Liver (tissue), 9 donors: ENCODE results near the gene OSGEP. TPM values are rescaled to one million over a fixed set of nuclear protein-coding genes. Genes with fewer than 3 reads are reported as not detected.

Experiments
- DNase-seq: peaks from one replicate; pipeline ENCODE4 v3.0.0-alpha.2; 2017; ENCODE audit warnings: low spot score
- H3K27ac ChIP-seq, 2 donors: one replicate each; pipeline ENCODE4 v1.7.0; 2013; ENCODE audit warnings: inconsistent platforms in 2 of 2, low read length in 2 of 2, control low read depth in 1 of 2, low read depth in 1 of 2, mild to moderate bottlenecking in 1 of 2
- H3K27me3 ChIP-seq, 4 donors: one replicate each; pipeline versions ENCODE4 v1.6.1 to v1.7.0; 2013; ENCODE audit warnings: low read length in 3 of 4, inconsistent platforms in 1 of 4, mild to moderate bottlenecking in 1 of 4, moderate library complexity in 1 of 4; ENCODE audit not compliant: control insufficient read depth in 4 of 4, insufficient read depth in 4 of 4
- H3K36me3 ChIP-seq, 4 donors: one replicate each; pipeline versions ENCODE4 v1.6.1 to v1.7.0; 2013; ENCODE audit warnings: low read length in 3 of 4, mild to moderate bottlenecking in 3 of 4, low read depth in 1 of 4, moderate library complexity in 1 of 4; ENCODE audit not compliant: control insufficient read depth in 4 of 4, insufficient read depth in 3 of 4
- H3K4me1 ChIP-seq, 4 donors: one replicate each; pipeline versions ENCODE4 v1.6.1 to v1.7.0; 2013; ENCODE audit warnings: low read length in 3 of 4, mild to moderate bottlenecking in 3 of 4, moderate library complexity in 1 of 4; ENCODE audit not compliant: control insufficient read depth in 4 of 4, insufficient read depth in 4 of 4
- H3K4me3 ChIP-seq, 3 donors: one replicate each; pipeline versions ENCODE4 v1.6.1 to v1.7.0; 2013; ENCODE audit warnings: low read length in 3 of 3, control low read depth in 1 of 3, low read depth in 1 of 3, mild to moderate bottlenecking in 1 of 3
- H3K9ac ChIP-seq, 2 donors: one replicate each; pipeline ENCODE4 v1.7.0; 2013; ENCODE audit warnings: low read length in 2 of 2, mild to moderate bottlenecking in 2 of 2, moderate library complexity in 2 of 2, control low read depth in 1 of 2, low read depth in 1 of 2
- H3K9me3 ChIP-seq, 4 donors: one replicate each; pipeline versions ENCODE4 v1.6.1 to v1.7.0; 2013; ENCODE audit warnings: low read length in 3 of 4; ENCODE audit not compliant: control insufficient read depth in 4 of 4
- FOXA1 ChIP-seq: IDR thresholded peaks from 2 replicates; pipeline ENCODE4 v1.6.1; 2016; ENCODE audit warnings: antibody characterized with exemption
- FOXA2 ChIP-seq: IDR thresholded peaks from 2 replicates; pipeline ENCODE4 v1.6.1; 2016; ENCODE audit warnings: antibody characterized with exemption
- GABPA ChIP-seq, 2 donors: IDR thresholded peaks in 1 of 2; conservative IDR thresholded peaks in 1 of 2; 2 replicates each; pipeline ENCODE4 v1.6.1; 2016; ENCODE audit warnings: antibody characterized with exemption in 2 of 2, mild to moderate bottlenecking in 1 of 2, moderate library complexity in 1 of 2
- HNF4A ChIP-seq, 2 donors: conservative IDR thresholded peaks; 2 replicates each; pipeline ENCODE4 v1.6.1; 2016; ENCODE audit warnings: antibody characterized with exemption in 2 of 2, mild to moderate bottlenecking in 2 of 2
- HNF4G ChIP-seq: IDR thresholded peaks from 2 replicates; pipeline ENCODE4 v1.6.1; 2016; ENCODE audit warnings: antibody characterized with exemption
- JUND ChIP-seq, 2 donors: IDR thresholded peaks; 2 replicates each; pipeline ENCODE4 v1.6.1; 2016; ENCODE audit warnings: antibody characterized with exemption in 2 of 2
- NR2F2 ChIP-seq: IDR thresholded peaks from 2 replicates; pipeline ENCODE4 v1.6.1; 2016; ENCODE audit warnings: antibody characterized with exemption
- RAD21 ChIP-seq, 2 donors: IDR thresholded peaks; 2 replicates each; pipeline ENCODE4 v1.6.1; 2016; ENCODE audit warnings: antibody characterized with exemption in 2 of 2, mild to moderate bottlenecking in 2 of 2
- REST ChIP-seq: IDR thresholded peaks from 2 replicates; pipeline ENCODE4 v1.6.1; 2016; ENCODE audit warnings: antibody characterized with exemption, mild to moderate bottlenecking
- RXRA ChIP-seq, 2 donors: IDR thresholded peaks; 2 replicates each; pipeline ENCODE4 v1.6.1; 2017 to 2018; ENCODE audit warnings: antibody characterized with exemption in 2 of 2, mild to moderate bottlenecking in 1 of 2
- SP1 ChIP-seq: IDR thresholded peaks from 2 replicates; pipeline ENCODE4 v1.6.1; 2018; ENCODE audit warnings: antibody characterized with exemption, mild to moderate bottlenecking
- TAF1 ChIP-seq: conservative IDR thresholded peaks from 2 replicates; pipeline ENCODE4 v1.6.1; 2016; ENCODE audit warnings: antibody characterized with exemption, mild to moderate bottlenecking
- YY1 ChIP-seq: IDR thresholded peaks from 2 replicates; pipeline ENCODE4 v1.6.1; 2016; ENCODE audit warnings: antibody characterized with exemption, mild to moderate bottlenecking
- WGBS: extraction: QIAGEN DNeasy Blood & Tissue Kit; methylation state at CpG from one replicate; pipeline ENCODE4 v1.1.7; 2013; 5-methylcytosine and 5-hydroxymethylcytosine counted together
- polyA plus RNA-seq, 2 donors: library from polyadenylated mRNA; stranded (reverse) in 1 of 2; unstranded in 1 of 2; fragments of 200-250 nt in 1 of 2; fragments of >200 nt in 1 of 2; fragmentation: Nextera tagmentation in 1 of 2; extraction: Ambion mirVana in 1 of 2; gene quantifications; one replicate each; pipeline versions ENCODE4 v1.2.1 to v1.2.3, GENCODE V29; 2013 to 2015
- total RNA-seq, 2 donors: library from RNA; depleted of rRNA; stranded (reverse); fragments of >200 nt; gene quantifications; one replicate each; pipeline ENCODE4 v1.2.3, GENCODE V29; 2014
- TF ChIP-seq, protein P1 (sequence below): IDR thresholded peaks from 2 replicates; pipeline ENCODE4 v1.6.1; 2016; ENCODE audit warnings: antibody characterized with exemption
- TF ChIP-seq, protein P2 (sequence below): fragments of 150-350 bp; IDR thresholded peaks from 2 replicates; pipeline ENCODE4 v1.5.1; 2017; ENCODE audit warnings: improper control_type of control experiment, low read depth, low read length; ENCODE audit not compliant: missing input control
- TF ChIP-seq, protein P3 (sequence below): IDR thresholded peaks from 2 replicates; pipeline ENCODE4 v1.6.1; 2016; ENCODE audit warnings: antibody characterized with exemption
- donor health status: healthy.
- donor health status: healthy.
- donor health status: healthy.
- donor health status: healthy.
- donor health status: healthy.

Gene OSGEP
- total and polyA plus RNA-seq, 4 donors, result 18.1 to 39.0 (median 24.8) TPM

- no peak overlapping the region for H3K4me3 ChIP-seq
- no peaks in the 10 kb centered on the region for H3K36me3 ChIP-seq
- no peaks in the 10 kb centered on the region for H3K9me3 ChIP-seq
- H3K9ac ChIP-seq, result no peak overlapping the region
- TF ChIP-seq FOXA1 (no peak), HNF4G (no peak)
- TF ChIP-seq, protein P1, sequence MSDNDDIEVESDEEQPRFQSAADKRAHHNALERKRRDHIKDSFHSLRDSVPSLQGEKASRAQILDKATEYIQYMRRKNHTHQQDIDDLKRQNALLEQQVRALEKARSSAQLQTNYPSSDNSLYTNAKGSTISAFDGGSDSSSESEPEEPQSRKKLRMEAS, result peak; percentile 30
- WGBS, result 73% methylated on average over 2 of the region's 2 CpGs
- H3K4me1 ChIP-seq, result peaks cover 0 to 3% (median 0%) of the 10 kb centered on the region in 4 donors
- no peak overlapping the region for H3K27ac ChIP-seq
- DNase-seq, result no peak
- H3K27me3 ChIP-seq, result no peaks in the 10 kb centered on the region
Measured at GRCh38 chr14:20493634-20494033, 39.0 kb upstream of the OSGEP start.

DNA sequence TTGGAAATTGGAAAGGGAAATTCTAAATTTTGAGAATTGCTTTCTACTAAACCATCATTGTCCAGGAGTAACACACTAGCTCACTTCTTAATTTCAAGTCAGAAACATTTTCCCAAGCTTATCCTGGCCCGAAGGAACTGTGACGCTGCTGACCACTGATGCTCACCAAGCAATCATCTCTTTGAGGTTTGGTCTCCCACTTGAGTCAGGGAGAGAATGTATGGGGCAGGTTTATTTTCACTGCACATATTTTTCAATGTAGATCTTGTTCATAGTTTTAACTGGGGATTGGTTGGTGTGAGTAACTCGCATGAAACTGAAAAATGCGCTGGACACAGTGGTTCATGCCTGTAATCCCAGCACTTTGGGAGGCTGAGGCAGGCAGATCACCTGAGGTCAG, 37.9 kb upstream of the OSGEP start:
- 96% methylated on average over 4 of the region's 4 CpGs for WGBS

More for the DNA sequence above, 37.9 kb upstream of the OSGEP start:
- H3K27ac ChIP-seq, result no peak overlapping the region
- TF ChIP-seq NR2F2, result no peak
- TF ChIP-seq JUND (IDR thresholded peaks at IDR 0.05), result no peak
- no peak for TF ChIP-seq RAD21 (IDR thresholded peaks at IDR 0.05)
- no peak for TF ChIP-seq TAF1
- TF ChIP-seq, protein P2, sequence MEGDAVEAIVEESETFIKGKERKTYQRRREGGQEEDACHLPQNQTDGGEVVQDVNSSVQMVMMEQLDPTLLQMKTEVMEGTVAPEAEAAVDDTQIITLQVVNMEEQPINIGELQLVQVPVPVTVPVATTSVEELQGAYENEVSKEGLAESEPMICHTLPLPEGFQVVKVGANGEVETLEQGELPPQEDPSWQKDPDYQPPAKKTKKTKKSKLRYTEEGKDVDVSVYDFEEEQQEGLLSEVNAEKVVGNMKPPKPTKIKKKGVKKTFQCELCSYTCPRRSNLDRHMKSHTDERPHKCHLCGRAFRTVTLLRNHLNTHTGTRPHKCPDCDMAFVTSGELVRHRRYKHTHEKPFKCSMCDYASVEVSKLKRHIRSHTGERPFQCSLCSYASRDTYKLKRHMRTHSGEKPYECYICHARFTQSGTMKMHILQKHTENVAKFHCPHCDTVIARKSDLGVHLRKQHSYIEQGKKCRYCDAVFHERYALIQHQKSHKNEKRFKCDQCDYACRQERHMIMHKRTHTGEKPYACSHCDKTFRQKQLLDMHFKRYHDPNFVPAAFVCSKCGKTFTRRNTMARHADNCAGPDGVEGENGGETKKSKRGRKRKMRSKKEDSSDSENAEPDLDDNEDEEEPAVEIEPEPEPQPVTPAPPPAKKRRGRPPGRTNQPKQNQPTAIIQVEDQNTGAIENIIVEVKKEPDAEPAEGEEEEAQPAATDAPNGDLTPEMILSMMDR, result no peak
- no peak for TF ChIP-seq HNF4G
- TF ChIP-seq RXRA (IDR thresholded peaks at IDR 0.05), result no peak
- no peak for TF ChIP-seq SP1
- TF ChIP-seq REST, result no peak
- TF ChIP-seq HNF4A (conservative IDR thresholded peaks at IDR 0.05), result no peak
- TF ChIP-seq GABPA (IDR thresholded peaks at IDR 0.05 in 1 of 2, conservative IDR thresholded peaks at IDR 0.05 in 1 of 2), result no peak
- no peak for TF ChIP-seq FOXA2
- no peak for TF ChIP-seq YY1
- TF ChIP-seq, protein P3, sequence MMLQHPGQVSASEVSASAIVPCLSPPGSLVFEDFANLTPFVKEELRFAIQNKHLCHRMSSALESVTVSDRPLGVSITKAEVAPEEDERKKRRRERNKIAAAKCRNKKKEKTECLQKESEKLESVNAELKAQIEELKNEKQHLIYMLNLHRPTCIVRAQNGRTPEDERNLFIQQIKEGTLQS, result no peak
- no peaks in the 10 kb centered on the region for H3K36me3 ChIP-seq
- H3K4me1 ChIP-seq, result peaks cover 0 to 3% (median 0%) of the 10 kb centered on the region in 4 donors
- no peak overlapping the region for H3K9ac ChIP-seq
- H3K27me3 ChIP-seq, result no peaks in the 10 kb centered on the region
- no peak overlapping the region for H3K4me3 ChIP-seq
- no peaks in the 10 kb centered on the region for H3K9me3 ChIP-seq
- DNase-seq, result no peak
